Ascending aorta (tissue), 2 donors: ENCODE data around the gene KCNK1. TPM values are rescaled to one million over a fixed set of nuclear protein-coding genes. Genes with fewer than 3 reads are reported as not detected.

Experiments used
- DNase-seq, 2 donors: peaks; one replicate each; pipeline ENCODE4 v3.0.0-alpha.2; 2019; ENCODE audit warnings: low spot score in 2 of 2
- H3K27ac ChIP-seq, 2 donors: fragments of 200-600 bp; sonication (generic); one replicate each; pipeline ENCODE4 v1.5.1; 2016 to 2017; ENCODE audit warnings: mild to moderate bottlenecking in 1 of 2
- H3K27me3 ChIP-seq: fragments of 200-600 bp; sonication (generic); one replicate; pipeline ENCODE4 v1.5.1; 2017
- H3K36me3 ChIP-seq, 2 donors: fragments of 200-600 bp; sonication (generic); one replicate each; pipeline ENCODE4 v1.5.1; 2016
- H3K4me1 ChIP-seq, 2 donors: fragments of 200-600 bp; sonication (generic); one replicate each; pipeline ENCODE4 v1.5.1; 2016 to 2017; ENCODE audit warnings: mild to moderate bottlenecking in 1 of 2
- H3K4me3 ChIP-seq, 2 donors: fragments of 200-600 bp; sonication (generic); one replicate each; pipeline ENCODE4 v1.5.1; 2016 to 2017; ENCODE audit warnings: mild to moderate bottlenecking in 1 of 2
- H3K9me3 ChIP-seq, 2 donors: fragments of 200-600 bp; sonication (generic); one replicate each; pipeline ENCODE4 v1.5.1; 2016
- intact Hi-C: fragments of 100-400 bp; cut with DNase I; formaldehyde crosslinking; loops from one replicate; pipeline ENCODE4 v1.15.1; 2023
- total RNA-seq: library from RNA; depleted of rRNA; stranded (reverse); fragments of >200 nt; gene quantifications from one replicate; pipeline ENCODE4 v1.1.0, GENCODE V29; 2016
- TF ChIP-seq, protein P1 (sequence below), 3 experiments: fragments of 200-600 bp in 2 of 3; fragments of 450-650 bp in 1 of 3; sonication (generic) in 2 of 3; IDR thresholded peaks; one replicate each; pipeline ENCODE4 v1.5.1; 2016 to 2019; ENCODE audit warnings: antibody characterized with exemption in 3 of 3, mild to moderate bottlenecking in 1 of 3, moderate library complexity in 1 of 3

KCNK1 gene
- total RNA-seq, 1 donor from 2014 or later, result 1.4 TPM

DNA sequence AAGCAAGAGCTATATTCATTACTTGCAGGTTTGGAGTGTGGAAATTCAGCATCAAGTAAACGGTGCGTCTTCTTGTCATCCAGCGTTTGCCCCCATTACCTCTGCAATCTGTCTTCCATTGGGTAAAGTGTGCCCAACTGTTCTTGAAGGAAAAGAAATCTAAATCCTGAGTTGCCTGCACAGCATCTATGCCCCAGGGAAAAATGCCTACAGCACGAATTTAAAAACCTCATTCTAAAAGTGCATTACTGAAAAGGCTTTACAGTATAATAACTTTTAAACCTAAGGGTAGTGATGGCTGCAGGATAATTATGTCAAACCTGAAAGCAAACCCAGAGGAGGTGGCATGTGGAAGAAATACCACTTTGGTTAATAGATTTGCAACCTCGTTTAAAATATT lies 37.2 kb downstream of the KCNK1 start:
- intact Hi-C loops, result no loop called here
- Histone ChIP-seq H3K9me3 (no peaks in the 10 kb centered on the region), H3K4me3 (no peak overlapping the region), H3K27me3 (no peaks in the 10 kb centered on the region), H3K27ac (no peak overlapping the region), H3K36me3 (no peaks in the 10 kb centered on the region), H3K4me1 (no peaks in the 10 kb centered on the region)
- DNase-seq, result no peak
- TF ChIP-seq, protein P1, sequence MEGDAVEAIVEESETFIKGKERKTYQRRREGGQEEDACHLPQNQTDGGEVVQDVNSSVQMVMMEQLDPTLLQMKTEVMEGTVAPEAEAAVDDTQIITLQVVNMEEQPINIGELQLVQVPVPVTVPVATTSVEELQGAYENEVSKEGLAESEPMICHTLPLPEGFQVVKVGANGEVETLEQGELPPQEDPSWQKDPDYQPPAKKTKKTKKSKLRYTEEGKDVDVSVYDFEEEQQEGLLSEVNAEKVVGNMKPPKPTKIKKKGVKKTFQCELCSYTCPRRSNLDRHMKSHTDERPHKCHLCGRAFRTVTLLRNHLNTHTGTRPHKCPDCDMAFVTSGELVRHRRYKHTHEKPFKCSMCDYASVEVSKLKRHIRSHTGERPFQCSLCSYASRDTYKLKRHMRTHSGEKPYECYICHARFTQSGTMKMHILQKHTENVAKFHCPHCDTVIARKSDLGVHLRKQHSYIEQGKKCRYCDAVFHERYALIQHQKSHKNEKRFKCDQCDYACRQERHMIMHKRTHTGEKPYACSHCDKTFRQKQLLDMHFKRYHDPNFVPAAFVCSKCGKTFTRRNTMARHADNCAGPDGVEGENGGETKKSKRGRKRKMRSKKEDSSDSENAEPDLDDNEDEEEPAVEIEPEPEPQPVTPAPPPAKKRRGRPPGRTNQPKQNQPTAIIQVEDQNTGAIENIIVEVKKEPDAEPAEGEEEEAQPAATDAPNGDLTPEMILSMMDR (IDR thresholded peaks at IDR 0.05), result no peak

DNA sequence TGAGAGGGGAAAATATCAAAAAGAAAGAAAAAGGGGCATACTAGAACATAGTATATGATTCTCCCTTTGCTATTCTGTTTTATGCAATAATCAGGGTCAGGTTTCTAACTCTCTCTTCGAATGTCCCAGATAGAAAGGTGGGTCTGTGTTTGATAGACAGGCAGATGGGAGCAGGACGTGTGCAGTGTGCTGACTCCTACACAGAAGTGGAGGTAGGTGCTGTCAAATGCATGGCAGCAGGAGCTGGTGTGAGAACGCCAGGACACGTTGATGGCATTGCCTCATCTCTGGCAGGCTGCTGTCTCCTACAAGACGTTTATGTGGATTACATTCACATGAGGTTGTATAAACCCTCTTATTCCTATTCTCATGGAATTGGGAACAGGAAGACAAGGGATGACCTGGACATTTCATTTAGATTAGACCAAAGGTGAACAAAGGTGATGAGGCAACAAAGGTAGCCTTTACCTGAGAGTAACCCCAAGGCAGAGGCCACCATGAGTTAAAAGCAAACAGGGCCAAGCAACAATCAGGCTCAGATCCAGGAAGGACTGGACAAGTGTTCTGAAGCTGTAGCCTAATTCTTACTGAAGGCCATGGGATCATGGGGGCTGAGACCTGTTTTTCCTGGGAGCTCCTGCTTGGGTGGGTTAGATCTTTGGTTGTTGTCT lies 37.8 kb downstream of the KCNK1 start:
- no peak for DNase-seq
- Histone ChIP-seq H3K27ac (no peak overlapping the region), H3K9me3 (no peaks in the 10 kb centered on the region), H3K4me1 (no peaks in the 10 kb centered on the region), H3K27me3 (no peaks in the 10 kb centered on the region), H3K36me3 (no peaks in the 10 kb centered on the region), H3K4me3 (no peak overlapping the region)
- TF ChIP-seq, protein P1 (IDR thresholded peaks at IDR 0.05), result no peak
- intact Hi-C loops, result no loop called here

DNA sequence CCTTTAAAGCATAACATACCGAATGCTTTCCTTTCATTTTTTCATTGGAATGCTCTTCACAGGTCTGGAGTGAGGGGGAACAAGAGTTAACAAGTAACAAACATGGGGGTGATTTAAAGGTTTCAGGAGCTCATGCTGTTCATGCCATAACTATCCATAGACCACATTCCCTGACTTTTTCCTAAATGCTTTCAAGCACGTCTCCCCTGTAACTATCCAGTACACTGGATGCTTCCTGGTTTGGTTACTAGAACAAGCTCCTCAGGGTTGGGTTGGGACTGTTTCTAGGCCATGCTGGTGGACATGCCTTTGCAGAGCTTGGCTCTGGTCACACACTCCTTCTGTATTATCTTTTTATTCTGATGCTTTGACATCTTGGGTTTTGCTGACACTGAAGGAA lies 38.6 kb downstream of the KCNK1 start:
- Histone ChIP-seq H3K4me3 (no peak overlapping the region), H3K4me1 (no peaks in the 10 kb centered on the region), H3K9me3 (no peaks in the 10 kb centered on the region), H3K27ac (no peak overlapping the region), H3K36me3 (no peaks in the 10 kb centered on the region), H3K27me3 (no peaks in the 10 kb centered on the region)
- no peak for DNase-seq
- TF ChIP-seq, protein P1 (IDR thresholded peaks at IDR 0.05), result no peak
- intact Hi-C loops, result no loop called here

DNA sequence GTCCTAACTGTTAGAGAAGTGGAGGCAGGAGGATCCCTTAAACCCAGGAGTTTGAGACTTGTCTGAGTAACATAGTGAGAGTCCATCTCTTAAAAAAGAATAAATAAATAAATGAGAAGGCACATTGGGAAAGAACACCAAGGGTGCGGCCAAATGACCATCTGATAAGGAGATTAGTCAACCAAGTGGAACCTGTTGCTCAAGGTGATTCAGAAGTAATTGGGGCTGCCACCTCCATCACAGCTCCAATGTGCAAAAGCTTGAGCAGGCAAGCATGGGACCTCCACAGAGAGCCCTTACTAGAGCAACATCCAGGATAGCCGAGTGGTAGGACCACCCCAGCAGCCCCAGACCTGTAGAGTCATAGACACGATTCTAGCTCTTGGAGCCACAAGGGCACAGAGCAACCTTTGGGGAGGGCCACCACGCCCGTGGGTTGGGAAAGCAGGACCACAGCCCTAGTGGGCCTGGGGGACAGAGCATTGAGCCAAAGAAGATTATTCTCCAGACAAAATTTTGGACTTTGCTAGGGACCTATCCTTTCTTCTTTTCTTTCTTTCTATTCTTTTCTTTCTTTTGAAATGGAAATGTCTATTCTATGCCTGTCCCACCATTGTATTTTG lies 40.9 kb downstream of the KCNK1 start:
- TF ChIP-seq, protein P1 (IDR thresholded peaks at IDR 0.05), result no peak
- intact Hi-C loops, result no loop called here
- Histone ChIP-seq H3K4me1 (no peaks in the 10 kb centered on the region), H3K27ac (no peak overlapping the region), H3K4me3 (no peak overlapping the region), H3K36me3 (no peaks in the 10 kb centered on the region), H3K9me3 (no peaks in the 10 kb centered on the region), H3K27me3 (no peaks in the 10 kb centered on the region)
- no peak for DNase-seq

DNA sequence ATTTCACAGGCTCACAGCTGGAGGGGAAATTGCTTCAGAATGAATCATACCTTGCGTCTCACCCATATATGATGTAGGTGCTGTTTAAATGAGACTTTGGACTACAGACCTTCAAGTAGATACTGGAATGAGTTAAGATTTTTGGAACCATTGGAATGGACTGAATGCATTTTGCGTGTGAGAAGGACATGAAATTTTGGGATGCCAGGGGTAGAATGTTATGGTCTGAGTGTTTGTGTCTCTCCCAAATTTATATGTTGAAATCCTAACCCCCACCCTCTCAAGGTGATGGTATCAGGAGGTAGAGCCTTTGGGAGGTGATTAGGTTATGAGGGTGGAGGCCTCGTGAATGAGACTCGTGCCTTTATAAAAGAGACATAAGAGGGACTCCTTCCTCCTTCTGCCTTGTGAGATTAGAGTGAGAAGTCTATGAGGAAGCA lies 41.4 kb downstream of the KCNK1 start:
- intact Hi-C loops, result no loop called here

More for the DNA sequence above, 41.4 kb downstream of the KCNK1 start:
- no peaks in the 10 kb centered on the region for H3K36me3 ChIP-seq
- DNase-seq, result no peak
- H3K9me3 ChIP-seq, result no peaks in the 10 kb centered on the region
- TF ChIP-seq, protein P1 (IDR thresholded peaks at IDR 0.05), result no peak
- no peak overlapping the region for H3K4me3 ChIP-seq
- no peaks in the 10 kb centered on the region for H3K4me1 ChIP-seq
- no peaks in the 10 kb centered on the region for H3K27me3 ChIP-seq
- H3K27ac ChIP-seq, result no peak overlapping the region
